GM04504 (cell line): Measurements from ENCODE around the gene AKT2.
"Not testable (repeated sequence)": the region's sequence is repeated elsewhere in the genome, so short reads cannot be mapped to it uniquely, and the experiment has no call there.

ENCODE experiments used
- DNase-seq: peaks from one replicate; pipeline ENCODE4 v3.0.0-alpha.2; 2012; ENCODE audit warnings: low read depth

The AKT2 gene

DNA sequence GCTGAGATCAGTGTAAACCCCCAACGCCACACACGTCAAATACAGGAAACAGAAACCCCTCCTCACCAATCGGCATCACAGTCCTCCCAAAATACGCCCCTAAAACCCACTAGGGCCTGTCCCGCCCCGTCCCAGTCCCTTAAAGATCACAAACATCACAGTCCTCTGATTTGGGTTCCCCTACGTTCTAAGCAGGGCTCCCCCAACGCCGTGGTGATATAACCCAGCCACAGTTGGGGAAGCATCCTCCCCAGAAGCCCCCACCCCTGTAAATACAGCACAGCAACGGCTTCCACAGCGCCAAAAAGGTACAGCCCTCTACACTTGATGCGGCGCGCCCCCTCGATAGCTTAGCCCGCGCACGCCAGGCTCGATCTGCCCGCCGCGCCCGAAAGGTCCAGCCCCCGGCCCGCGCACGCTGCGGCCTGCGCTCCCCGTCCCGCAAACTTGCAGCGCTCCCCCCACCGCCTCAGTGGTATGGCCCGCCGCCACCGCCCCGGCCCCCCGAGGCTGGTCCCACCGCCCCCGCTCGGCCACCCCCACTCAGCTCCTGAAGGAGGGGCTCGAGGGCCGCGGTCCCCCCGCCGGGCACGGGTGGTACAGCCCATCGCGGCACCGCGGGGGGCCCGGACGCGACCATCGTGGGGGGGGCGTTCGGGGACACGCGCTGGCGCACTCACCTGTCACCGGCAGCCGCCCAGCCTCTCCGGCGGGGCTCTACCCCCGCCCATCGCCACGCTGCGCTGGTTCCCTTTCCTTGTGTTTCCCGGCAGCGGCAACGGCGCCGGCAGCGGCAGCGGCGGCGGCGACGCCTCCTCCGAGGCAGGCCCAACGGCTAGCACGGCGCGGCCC is at the start of gene AKT2:
TSS of gene AKT2 (minus strand) at position 845 of the 852 bp plus-strand sequence. CDS start 20,078 bp downstream, outside the sequence.
- DNase-seq: no peak

GRCh38 chr19:40333083-40333482 is 47.9 kb upstream of the AKT2 start:
- DNase-seq: not testable (repeated sequence)

- no peak for DNase-seq
Observed at GRCh38 chr19:40332669-40333068, 47.5 kb upstream of the AKT2 start.

GRCh38 chr19:40331052-40331451 is 45.9 kb upstream of the AKT2 start:
- DNase-seq: no peak

- DNase-seq: no peak
Observed at GRCh38 chr19:40326201-40326600, 41.1 kb upstream of the AKT2 start.

DNA sequence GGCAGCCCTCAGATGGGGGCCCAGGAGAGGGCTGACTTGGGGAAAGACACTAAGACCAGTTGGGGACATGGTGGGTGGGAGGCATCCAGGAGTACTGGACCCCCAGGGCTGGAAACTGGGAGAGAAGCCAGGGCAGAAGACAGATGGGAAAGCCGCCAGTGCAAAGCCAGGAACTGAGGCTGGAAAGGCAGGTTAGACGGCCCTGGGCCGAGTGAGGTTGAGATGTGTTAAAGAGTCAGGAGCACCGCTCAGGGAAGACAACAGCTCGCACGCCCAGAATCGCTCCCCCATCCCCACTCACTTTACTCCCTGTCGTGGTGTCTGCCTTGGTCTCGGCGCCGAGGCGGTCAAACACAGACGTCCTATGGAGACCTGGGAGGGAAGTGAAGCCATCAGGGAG is 38.6 kb upstream of the AKT2 start:
- no peak for DNase-seq

- no peak for DNase-seq
Observed at GRCh38 chr19:40322951-40323615, 37.9 kb upstream of the AKT2 start.

DNA sequence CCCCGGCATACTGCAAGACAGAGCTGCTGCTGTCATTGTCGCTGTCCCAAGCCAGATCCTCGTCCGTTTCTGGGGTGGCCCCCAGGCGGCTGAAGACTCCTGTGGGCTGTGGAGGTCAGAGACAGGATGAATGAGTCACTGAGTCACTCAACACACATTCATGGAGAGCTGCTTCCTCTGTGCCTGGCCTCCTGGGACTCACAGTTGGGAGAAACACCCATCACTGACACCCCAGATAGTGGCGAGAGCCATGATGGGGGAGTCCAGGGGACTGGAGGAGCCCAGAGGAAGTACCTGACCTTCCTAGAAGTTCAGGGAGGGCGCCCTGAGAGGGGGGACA is 37.1 kb upstream of the AKT2 start:
- no peak for DNase-seq

DNA sequence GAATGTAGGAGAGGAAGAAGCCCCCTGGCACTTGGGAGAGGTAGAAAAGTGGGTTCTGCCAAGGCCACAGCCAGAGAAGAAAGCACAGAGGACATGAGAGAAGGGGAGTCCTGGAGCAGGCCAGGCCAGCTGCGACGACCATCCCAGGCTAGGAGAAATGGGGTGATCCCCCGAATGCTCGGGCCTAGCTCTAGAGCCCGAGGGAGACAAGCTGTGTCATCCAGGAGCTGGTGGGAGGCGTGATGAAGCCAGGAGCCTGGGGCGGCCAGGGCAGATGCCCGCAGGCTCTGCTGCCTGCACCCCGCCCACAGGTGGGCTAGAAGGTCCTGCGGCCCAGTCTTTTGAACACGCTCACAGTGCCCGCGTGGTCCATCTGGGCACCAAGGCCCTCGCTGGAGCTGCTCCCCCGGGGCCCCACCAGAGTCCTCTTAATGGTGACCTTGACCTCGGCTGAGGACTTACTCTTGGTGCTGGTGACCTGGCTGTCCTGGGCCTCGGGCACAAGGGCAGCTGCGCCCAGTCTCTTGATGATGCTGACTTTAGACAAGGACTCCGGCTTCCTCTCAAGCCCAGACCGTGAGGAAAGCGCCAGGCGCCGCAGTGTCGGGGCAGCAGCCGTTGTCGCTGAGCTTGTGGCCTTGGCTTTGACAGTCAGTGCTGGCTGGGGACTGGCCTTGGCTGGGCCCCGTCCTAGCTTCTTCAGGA is 36.6 kb upstream of the AKT2 start:
- no peak for DNase-seq

DNA sequence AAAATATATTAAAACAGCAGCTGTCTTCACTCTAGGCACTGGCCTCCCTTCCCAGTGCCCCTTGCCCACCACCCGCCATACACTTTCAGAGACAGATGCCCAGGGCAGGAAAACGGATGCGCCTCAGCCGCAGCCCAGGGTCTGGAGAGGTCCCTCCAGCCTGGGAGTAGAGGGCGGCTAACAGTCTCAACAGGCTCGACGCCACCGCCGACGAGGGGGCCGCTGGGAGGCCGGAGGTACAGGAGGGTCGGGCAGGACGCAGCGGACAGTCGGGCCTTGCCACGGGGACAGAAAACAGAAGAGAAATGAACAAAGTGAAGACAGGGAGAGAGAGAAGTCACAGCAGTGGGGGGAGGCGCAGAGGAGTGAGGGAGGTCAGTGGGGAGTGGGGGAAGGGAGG is 35.9 kb upstream of the AKT2 start:
- DNase-seq: no peak

GRCh38 chr19:40320558-40320935 is 35.4 kb upstream of the AKT2 start:
- no peak for DNase-seq

DNA sequence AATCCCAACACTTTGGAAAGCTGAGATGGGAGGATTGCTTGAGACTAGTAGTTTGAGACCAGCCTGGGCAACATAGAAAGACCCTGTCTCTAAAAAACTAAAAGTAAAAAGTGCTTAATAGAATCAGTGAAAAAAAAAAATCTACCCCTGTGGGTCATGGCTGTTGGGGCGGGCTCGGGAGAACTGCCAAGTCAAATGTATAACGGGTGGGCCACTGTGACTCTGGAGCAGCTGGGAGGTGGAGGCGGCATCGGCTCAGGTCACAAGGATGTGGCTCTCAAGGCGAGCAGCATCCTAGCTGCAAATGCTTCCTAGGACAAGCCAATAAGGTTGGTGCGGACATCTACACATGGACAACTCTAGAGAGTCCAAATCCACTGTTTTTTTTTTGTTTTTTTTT is 32.2 kb upstream of the AKT2 start:
- no peak for DNase-seq

DNA sequence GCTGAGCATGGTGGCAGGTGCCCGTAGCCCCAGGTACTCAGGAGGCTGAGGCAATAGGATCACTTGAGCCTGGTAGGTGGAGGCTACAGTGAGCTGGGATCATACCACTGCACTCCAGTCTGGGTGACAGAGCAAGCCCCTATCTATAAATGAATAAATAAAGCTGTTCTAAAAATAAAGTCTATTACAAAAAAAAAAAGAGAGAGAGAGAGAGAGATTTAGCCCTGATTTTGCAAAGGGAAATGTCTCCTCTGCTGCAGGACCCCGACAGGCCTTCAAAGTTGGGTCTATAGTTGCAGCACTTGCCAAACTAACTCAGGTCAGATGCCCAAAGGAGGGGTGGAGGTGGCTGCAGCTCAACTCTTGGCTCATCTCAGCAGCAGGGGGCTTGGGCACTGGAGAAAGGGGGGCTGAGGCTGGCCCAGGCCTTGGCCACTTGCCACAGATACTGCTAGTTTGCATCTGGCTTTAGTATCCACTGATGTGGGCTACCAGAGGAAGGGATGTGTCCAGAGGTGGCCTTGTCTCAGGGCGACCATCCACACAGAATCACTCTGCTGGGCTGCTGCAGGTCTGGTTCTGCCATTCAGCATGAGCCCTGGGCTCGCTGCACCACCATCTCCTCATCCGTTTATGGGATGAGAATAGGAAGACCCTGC is 30.8 kb upstream of the AKT2 start:
- DNase-seq: no peak

GRCh38 chr19:40314656-40315055 is 29.5 kb upstream of the AKT2 start:
- no peak for DNase-seq

GRCh38 chr19:40313229-40313983 is 28.3 kb upstream of the AKT2 start:
- no peak for DNase-seq

- no peak for DNase-seq
Observed at GRCh38 chr19:40312533-40312932, 27.4 kb upstream of the AKT2 start.

DNA sequence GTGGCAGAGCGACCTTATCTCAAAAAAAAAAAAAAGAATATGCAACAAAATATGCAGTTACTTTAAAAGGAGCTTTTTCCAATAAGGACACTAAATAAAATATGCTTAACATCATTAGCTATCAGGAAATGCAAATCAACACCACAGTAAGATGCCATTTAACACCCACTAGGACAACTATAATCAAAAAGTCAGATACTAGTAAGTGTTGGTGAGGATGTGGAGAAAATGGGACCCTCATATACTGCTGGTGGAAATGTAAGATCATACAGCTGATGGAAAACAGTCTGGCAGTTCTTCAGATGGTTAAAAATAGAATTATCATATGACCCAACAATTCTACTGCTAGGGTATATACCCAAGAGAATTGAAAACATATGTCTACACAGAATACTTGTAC is 24.5 kb upstream of the AKT2 start:
- no peak for DNase-seq

GRCh38 chr19:40305403-40305802 is 20.3 kb upstream of the AKT2 start:
- peak; percentile 67 for DNase-seq

- no peak for DNase-seq
Observed at GRCh38 chr19:40304306-40304705, 19.2 kb upstream of the AKT2 start.

GRCh38 chr19:40303765-40304164 is 18.6 kb upstream of the AKT2 start:
- DNase-seq: no peak

GRCh38 chr19:40302224-40303011 is 17.3 kb upstream of the AKT2 start:
- DNase-seq: no peak
